Activated T-helper 17 cell treated with anti-CD3 and anti-CD28 coated beads, Interleukin-2, amount 50 U/mL, for 72 hours (primary cell): Measurements from ENCODE around the gene MATR3. TPM values are rescaled to one million over a fixed set of nuclear protein-coding genes. Genes with fewer than 3 reads are reported as not detected.

Experiments
- ATAC-seq: fragments of 150-1000 bp; cut with Tn5 transposase; replicated peaks from 2 replicates; pipeline ENCODE4 v1.10.0; 2021; ENCODE audit warnings: mild to moderate bottlenecking, moderate library complexity
- H3K27ac Mint-ChIP-seq: one replicate; pipeline ENCODE4 v1.8.0; 2022; ENCODE audit warnings: mixed read lengths
- H3K27me3 Mint-ChIP-seq: one replicate; pipeline ENCODE4 v1.8.0; 2022; ENCODE audit warnings: mixed read lengths
- H3K36me3 Mint-ChIP-seq: one replicate; pipeline ENCODE4 v1.8.0; 2022; ENCODE audit warnings: low read depth, mild to moderate bottlenecking, mixed read lengths
- H3K4me1 Mint-ChIP-seq: one replicate; pipeline ENCODE4 v1.8.0; 2022; ENCODE audit warnings: mixed read lengths
- H3K4me3 Mint-ChIP-seq: one replicate; pipeline ENCODE4 v1.8.0; 2022; ENCODE audit warnings: mild to moderate bottlenecking, mixed read lengths
- H3K9me3 Mint-ChIP-seq: one replicate; pipeline ENCODE4 v1.8.0; 2022; ENCODE audit warnings: mixed read lengths
- total RNA-seq, 2 donors: library from RNA; stranded (reverse); gene quantifications; one replicate each; pipeline ENCODE4 v1.2.3, GENCODE V29; 2022

MATR3 gene
- total RNA-seq, 2 donors from 2014 or later, result 184 to 204 TPM

DNA sequence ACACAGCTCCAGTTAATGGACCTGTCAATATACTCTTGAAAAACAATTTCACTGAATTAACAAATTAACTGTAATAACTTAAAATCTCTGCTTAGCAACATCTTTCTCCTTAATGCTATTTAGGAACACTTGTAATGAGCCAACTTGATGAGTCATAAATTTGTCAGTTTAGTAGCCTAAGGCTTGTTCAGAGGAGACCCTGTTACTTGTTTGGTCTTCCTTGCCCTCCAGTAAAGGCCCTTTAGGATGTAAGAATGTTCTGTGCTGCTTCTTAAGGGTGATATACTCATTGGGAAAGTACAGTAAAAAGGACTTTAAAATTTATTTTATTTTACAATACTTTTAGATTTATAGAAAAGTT, 11.4 kb upstream of the MATR3 start:
- ATAC-seq, result no peak
- no peaks in the 10 kb centered on the region for H3K27me3 Mint-ChIP-seq
- H3K4me1 Mint-ChIP-seq, result peaks cover 17% of the 10 kb centered on the region
- no peaks in the 10 kb centered on the region for H3K9me3 Mint-ChIP-seq
- H3K36me3 Mint-ChIP-seq, result peaks cover 94% of the 10 kb centered on the region
- H3K4me3 Mint-ChIP-seq, result no peak overlapping the region
- H3K27ac Mint-ChIP-seq, result no peak overlapping the region

DNA sequence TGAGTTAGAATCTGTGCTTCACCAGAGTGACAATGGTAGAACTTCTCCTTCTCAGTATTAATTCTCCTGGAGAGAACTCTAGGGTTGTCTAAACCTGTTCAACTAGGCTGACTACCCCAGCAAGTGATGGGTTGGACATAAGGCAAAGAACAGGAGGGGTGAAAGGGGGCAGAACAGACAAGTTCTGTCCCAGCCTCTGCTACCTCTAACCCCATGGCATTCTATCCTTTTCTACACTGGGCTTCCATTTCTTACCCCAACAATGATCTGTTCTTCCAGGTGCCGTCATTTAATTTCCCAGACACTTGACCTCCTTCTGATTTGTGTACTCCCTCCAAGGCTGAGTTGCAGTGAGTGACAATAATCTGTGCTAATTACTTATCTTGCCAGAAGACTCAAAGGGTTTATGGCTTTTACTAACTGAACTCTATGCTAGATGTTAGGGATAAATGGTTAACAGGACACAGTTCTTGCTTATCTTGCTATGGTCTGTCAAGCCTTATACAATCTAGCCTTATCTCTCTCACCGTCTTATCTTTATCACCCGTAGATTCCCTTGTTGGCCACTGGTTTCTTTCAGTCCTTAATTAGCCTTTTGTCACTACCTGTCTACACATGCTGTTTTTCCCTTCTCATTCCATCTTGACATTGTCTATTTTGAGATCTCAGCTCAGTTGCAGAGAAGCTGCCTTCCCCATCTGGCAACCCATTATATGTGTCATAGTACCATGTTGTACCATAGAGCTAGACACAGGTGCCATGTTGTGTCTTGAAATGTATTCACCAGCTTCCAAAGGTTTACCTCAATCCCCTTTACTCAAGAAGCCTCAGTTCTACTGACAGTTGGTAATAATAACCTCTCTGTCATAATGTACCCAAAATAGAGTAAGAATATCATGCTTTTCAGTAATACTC, 10.0 kb upstream of the MATR3 start:
- H3K4me1 Mint-ChIP-seq, result peaks cover 10% of the 10 kb centered on the region
- no peak overlapping the region for H3K27ac Mint-ChIP-seq
- H3K4me3 Mint-ChIP-seq, result no peak overlapping the region
- no peak for ATAC-seq
- peaks cover 89% of the 10 kb centered on the region for H3K36me3 Mint-ChIP-seq
- no peaks in the 10 kb centered on the region for H3K27me3 Mint-ChIP-seq
- no peaks in the 10 kb centered on the region for H3K9me3 Mint-ChIP-seq

DNA sequence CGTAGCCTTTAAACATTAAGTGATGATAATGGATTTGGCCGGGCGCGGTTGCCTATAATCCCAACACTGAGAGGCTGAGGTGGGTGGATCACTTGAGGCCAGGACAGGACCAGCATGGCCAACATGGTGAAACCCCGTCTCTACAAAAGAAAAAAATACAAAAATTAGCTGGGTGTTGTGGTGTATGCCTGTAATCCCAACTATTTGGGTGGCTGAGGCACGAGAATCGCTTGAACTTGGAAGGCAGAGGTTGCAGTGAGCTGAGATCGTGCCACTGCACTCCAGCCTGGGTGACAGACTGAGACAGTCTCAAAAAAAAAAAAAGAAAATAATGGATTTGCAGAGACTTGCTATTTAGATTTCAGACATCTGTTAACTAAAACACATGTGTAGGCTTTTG, 9.2 kb upstream of the MATR3 start:
- H3K4me3 Mint-ChIP-seq, result no peak overlapping the region
- no peak overlapping the region for H3K27ac Mint-ChIP-seq

DNA sequence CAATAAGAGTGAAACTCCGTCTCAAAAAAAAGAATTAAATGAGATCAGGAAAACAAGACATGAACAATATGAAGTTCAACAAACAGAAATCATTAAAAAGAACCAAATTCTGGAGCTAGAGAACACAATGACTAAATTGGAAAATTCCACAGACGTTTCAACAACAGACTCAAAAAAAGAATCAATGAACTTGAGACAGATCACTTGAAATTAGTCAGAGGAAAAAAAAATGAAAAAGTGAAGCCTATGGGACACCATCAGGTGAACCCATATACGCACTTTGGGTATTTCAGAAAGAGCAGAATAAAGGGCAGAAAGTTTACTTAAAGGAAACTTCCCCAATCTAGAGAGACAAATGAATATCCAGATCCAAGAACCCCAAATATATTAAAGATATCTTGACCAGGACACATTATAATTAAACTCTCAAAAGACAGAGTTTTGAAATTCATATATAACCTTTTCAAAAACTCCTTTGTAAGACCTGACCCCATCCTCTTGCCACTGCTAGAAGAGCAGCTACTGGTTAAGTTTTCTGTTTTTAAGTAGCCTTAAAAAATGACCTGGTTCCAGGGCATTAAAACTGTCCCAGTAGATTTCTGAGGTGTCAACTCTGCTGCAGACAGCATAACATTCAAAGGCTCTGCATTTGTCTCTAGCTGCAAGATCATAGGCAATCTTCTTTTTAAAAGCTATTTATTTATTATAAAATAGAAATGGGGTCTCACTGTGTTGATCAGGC, 7.7 kb upstream of the MATR3 start:
- peak overlapping the region; percentile 37 for H3K27ac Mint-ChIP-seq

More for the DNA sequence above, 9.2 kb upstream of the MATR3 start:
- Mint-ChIP-seq H3K36me3 (peaks cover 81% of the 10 kb centered on the region), H3K27me3 (no peaks in the 10 kb centered on the region), H3K9me3 (no peaks in the 10 kb centered on the region), H3K4me1 (peaks cover 10% of the 10 kb centered on the region)
- no peak for ATAC-seq

DNA sequence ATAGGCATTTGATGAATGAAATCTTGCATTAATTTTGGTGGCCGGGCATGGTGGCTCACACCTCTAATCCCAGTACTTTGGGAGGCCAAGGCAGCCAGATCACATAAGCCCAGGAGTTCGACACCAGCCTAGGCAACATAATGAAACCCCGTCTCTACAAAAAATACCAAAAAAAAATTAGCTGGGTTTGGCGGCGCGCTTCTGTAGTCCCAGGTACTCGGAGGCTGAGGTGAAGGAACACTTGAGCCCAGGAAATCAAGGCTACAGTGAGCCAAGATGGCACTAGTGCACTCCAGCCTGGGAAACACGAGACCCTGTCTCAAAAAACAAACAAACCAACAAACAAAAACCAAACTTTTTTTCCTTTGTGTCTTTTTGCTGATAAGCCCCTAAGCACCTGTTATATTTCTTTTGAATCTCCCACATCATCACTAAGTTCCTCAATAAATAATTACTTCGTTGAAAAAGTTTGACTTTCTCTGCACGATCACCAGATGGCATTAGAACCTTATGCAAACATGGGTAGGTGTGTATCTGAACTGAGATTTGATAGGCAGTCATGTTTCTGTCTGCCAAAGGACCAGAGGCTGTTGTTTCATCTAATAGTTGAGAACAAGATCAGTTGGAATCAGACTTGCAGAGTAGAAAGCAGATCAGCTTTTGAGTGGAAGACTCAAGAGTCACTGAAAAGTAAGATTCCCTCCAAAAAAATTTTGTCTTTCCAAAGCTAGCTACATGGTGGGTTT, 5.5 kb upstream of the MATR3 start:
- H3K9me3 Mint-ChIP-seq, result no peaks in the 10 kb centered on the region
- H3K4me1 Mint-ChIP-seq, result peaks cover 5% of the 10 kb centered on the region
- no peak overlapping the region for H3K27ac Mint-ChIP-seq
- peaks cover 49% of the 10 kb centered on the region for H3K36me3 Mint-ChIP-seq
- ATAC-seq, result peak; percentile 40
- H3K4me3 Mint-ChIP-seq, result no peak overlapping the region
- no peaks in the 10 kb centered on the region for H3K27me3 Mint-ChIP-seq

More for the DNA sequence above, 7.7 kb upstream of the MATR3 start:
- H3K9me3 Mint-ChIP-seq, result no peaks in the 10 kb centered on the region
- H3K36me3 Mint-ChIP-seq, result peaks cover 66% of the 10 kb centered on the region
- ATAC-seq, result no peak
- H3K27me3 Mint-ChIP-seq, result no peaks in the 10 kb centered on the region
- peaks cover 5% of the 10 kb centered on the region for H3K4me1 Mint-ChIP-seq
- H3K4me3 Mint-ChIP-seq, result no peak overlapping the region

DNA sequence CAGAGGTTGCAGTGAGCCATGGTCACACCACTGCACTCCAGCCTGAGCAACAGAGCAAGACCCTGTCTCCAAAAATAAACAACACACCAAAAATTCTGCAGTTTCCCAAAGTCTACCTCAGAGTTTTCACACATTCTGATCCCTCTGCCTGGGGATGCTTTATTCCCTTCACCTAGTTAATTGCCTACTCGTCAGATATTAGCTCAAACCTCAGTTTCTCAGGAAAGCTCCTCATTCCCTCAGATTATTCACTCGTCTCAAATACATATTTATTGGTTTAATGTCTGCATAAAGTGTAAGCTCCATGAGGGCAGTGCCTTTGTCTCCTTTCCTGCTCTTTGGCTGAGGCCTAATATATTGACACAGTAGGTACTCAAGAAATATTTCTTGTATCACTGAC, 2.5 kb upstream of the MATR3 start:
- H3K36me3 Mint-ChIP-seq, result peaks cover 49% of the 10 kb centered on the region
- no peaks in the 10 kb centered on the region for H3K9me3 Mint-ChIP-seq
- no peak overlapping the region for H3K4me3 Mint-ChIP-seq
- ATAC-seq, result no peak
- no peaks in the 10 kb centered on the region for H3K27me3 Mint-ChIP-seq
- peaks cover 6% of the 10 kb centered on the region for H3K4me1 Mint-ChIP-seq
- no peak overlapping the region for H3K27ac Mint-ChIP-seq

DNA sequence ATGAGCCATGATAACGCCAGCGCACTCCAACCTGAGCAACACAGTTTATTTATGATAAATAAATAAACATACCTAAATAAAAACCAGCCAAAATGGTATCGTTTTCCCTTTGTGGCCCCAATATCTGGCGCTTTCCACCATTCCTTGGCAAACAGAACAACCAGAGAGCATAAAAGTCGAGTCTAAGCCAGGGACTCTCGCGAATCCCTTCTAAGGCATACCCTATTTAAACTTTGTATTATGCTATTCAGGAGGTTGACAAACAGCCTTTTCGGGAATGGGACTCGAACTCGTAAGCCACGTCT, 386 bp upstream of the MATR3 start:
- no peaks in the 10 kb centered on the region for H3K27me3 Mint-ChIP-seq
- peak overlapping the region; percentile 98 for H3K4me3 Mint-ChIP-seq
- ATAC-seq, result no peak
- H3K36me3 Mint-ChIP-seq, result peaks cover 56% of the 10 kb centered on the region
- H3K4me1 Mint-ChIP-seq, result peaks cover 16% of the 10 kb centered on the region
- no peaks in the 10 kb centered on the region for H3K9me3 Mint-ChIP-seq
- H3K27ac Mint-ChIP-seq, result peak overlapping the region; percentile 98

DNA sequence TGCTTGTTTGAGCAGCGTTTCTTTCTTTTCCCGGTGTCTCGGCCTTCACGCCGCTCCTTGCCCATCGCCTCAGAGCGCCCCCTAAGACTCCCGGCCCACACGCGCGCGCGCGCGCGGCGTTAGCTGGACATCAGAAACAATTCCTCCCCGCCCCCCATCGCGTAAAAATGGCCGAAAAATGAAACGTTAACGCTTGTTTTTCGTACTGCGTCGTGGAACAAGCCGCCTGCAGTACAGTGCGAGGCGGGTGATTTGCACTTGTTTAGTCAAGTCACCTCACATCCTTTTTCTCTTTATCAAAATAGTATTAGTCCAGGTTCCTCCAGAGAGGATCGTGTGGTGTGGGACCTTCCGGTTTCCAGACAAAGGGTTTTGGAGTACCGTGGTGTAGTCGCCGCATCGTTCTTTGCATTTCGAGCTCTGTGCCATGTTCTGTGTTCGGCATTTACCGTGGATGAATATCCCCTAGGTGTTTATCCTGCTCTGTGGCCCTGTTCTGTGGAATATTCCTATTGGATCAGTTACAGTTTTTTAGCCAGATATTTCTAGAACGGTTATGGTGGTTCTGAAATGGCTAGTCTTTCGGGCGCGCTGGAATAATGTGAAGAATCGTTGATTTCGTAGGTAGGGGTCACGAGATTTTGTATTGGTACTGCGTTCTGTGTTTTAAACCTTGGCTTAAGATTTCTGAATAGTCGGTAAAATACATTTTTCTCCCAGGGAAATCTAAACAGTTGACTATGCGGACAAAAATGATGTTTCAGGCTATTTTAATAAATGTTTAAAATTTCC, 1.0 kb downstream of the MATR3 start:
- Mint-ChIP-seq H3K27me3 (no peaks in the 10 kb centered on the region), H3K9me3 (no peaks in the 10 kb centered on the region), H3K36me3 (peaks cover 70% of the 10 kb centered on the region), H3K4me3 (peak overlapping the region; percentile 98), H3K27ac (peak overlapping the region; percentile 98), H3K4me1 (peaks cover 31% of the 10 kb centered on the region)
- peak; percentile 13 for ATAC-seq

DNA sequence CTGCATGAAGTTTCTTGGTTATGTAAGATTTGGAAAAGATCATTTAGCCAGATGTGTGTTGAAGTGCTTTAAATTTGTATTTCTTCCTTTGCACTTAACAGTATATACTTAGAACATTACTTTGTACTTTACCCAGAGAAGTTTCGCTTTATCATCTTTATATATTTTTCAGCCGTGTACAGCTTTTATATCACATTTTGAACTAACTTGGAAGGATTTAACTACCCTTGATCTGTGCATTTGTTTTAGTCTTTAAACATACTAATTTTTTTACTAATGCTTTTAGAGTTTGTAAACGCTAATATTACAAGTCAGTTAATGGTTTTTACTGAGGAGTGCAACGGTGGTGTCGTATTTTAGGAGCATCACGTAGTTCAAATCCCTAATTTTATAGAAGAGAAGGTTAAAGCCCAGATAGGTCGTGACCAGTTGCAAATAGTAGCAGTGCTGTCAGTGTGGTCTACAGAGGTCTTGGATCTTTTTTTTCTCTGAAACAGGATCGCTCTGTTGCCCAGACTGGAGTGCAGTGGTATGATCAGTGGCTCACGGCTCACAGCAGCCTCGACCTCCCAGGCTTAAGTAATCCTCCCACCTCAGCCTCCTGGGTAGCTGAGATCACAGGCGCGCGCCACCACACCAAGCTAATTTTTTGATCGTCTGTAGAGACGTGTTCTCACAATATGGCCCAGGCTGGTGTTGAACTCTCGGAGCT, 2.0 kb downstream of the MATR3 start:
- no peaks in the 10 kb centered on the region for H3K9me3 Mint-ChIP-seq
- no peaks in the 10 kb centered on the region for H3K27me3 Mint-ChIP-seq
- H3K4me1 Mint-ChIP-seq, result peaks cover 34% of the 10 kb centered on the region
- peaks cover 76% of the 10 kb centered on the region for H3K36me3 Mint-ChIP-seq
- H3K4me3 Mint-ChIP-seq, result peak overlapping the region; percentile 98
- H3K27ac Mint-ChIP-seq, result peak overlapping the region; percentile 98
- no peak for ATAC-seq

DNA sequence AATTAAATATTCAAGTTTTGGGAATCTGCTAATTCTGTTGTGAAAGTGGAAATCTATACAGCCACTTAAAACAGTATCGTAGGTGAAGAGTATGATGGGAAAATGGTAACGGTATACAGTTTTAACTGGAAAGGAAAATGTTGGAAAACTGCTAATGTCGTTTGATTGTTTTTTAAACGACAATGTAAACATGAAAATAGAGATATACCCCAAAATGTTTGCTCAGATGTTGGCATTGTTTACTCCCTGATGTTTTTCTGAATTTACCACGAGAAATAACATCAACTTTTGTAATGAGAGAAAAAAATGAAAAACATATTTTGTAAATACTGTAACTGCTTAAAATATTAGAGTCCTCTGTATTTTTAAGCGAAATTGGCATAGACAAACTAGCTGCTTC, 2.7 kb downstream of the MATR3 start:
- H3K4me3 Mint-ChIP-seq, result peak overlapping the region; percentile 98
- no peak for ATAC-seq
- peaks cover 81% of the 10 kb centered on the region for H3K36me3 Mint-ChIP-seq
- H3K4me1 Mint-ChIP-seq, result peaks cover 34% of the 10 kb centered on the region
- H3K9me3 Mint-ChIP-seq, result no peaks in the 10 kb centered on the region
- peak overlapping the region; percentile 98 for H3K27ac Mint-ChIP-seq
- no peaks in the 10 kb centered on the region for H3K27me3 Mint-ChIP-seq

DNA sequence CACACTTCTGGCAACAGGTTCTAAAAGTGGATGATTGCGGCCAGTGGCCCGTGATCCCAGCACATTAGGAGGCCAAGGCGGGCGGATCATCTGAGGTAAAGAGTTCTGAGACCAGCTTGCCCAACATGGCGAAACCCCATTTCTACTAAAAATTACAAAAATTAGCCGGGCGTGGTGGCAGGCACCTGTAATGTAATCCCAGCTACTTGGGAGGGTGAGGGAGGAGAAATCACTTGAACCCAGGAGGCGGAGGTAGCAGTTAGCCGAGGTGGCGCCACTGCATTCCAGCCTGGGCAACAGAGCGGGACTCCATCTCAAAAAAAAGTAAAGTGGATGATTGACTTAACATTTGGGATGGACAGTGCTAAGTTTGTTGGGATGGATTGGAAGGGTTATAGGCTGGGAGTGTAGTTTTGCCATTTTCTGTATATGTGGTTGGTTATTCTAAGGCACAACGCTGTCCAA, 3.4 kb downstream of the MATR3 start:
- Mint-ChIP-seq H3K4me1 (peaks cover 41% of the 10 kb centered on the region), H3K36me3 (peaks cover 87% of the 10 kb centered on the region), H3K9me3 (no peaks in the 10 kb centered on the region), H3K27ac (peak overlapping the region; percentile 67), H3K27me3 (no peaks in the 10 kb centered on the region), H3K4me3 (peak overlapping the region; percentile 98)
- ATAC-seq, result no peak

DNA sequence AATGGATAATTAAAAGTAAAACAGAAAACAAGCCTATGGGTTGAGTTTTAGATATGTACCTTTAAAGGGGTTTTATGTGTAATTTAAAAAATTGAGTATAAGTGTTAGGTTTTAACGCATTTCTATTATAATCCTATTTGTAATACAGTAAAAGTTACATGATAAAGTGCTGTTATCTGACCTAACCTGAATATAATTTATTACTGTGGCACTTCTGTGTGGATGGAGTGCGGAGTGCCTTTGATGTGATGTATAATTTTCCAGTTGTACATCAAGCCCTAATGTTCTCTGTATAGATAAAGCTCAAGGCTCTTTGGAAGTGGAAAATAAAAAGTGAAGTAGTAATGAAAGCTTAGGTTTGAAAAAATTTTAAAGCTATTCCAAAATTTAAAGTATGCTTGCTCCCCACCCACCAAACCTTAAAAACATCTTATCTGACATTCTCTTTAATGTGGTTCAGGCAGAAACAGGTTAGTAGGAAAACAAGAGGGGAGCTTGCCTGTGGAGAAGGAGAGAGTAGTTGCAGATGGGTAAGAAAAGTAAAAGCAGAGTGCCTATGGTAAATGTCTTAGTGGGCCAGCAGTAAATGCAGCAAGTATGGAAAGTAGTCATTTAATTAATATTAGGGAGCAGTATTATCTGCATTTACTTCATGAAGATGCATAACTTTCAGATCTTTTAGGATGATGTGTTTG, 4.0 kb downstream of the MATR3 start:
- peaks cover 87% of the 10 kb centered on the region for H3K36me3 Mint-ChIP-seq
- peaks cover 44% of the 10 kb centered on the region for H3K4me1 Mint-ChIP-seq
- H3K9me3 Mint-ChIP-seq, result no peaks in the 10 kb centered on the region
- no peak for ATAC-seq
- H3K27me3 Mint-ChIP-seq, result no peaks in the 10 kb centered on the region
- peak overlapping the region; percentile 59 for H3K27ac Mint-ChIP-seq
- peak overlapping the region; percentile 98 for H3K4me3 Mint-ChIP-seq

DNA sequence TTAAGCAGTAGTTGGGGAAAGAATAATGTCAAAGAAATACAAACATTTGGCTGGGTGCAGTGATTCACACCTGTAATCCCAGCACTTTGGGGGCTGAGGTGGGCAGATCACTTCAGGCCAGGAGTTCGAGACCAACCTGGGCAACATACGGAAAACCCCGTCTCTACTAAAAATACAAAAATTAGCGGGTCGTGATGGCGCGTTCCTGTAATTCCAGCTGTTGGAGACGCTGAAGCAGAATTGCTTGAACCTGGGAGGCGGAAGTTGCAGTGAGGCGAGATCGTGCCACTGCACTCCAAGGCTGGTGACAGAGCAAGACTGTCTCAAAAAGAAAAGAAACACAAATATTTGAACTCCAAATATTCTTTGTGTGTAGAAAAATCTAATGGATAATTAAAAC, 4.7 kb downstream of the MATR3 start:
- Mint-ChIP-seq H3K9me3 (no peaks in the 10 kb centered on the region), H3K4me1 (peaks cover 44% of the 10 kb centered on the region), H3K27ac (peak overlapping the region; percentile 59), H3K27me3 (no peaks in the 10 kb centered on the region), H3K4me3 (peak overlapping the region; percentile 98), H3K36me3 (peaks cover 92% of the 10 kb centered on the region)
- no peak for ATAC-seq
